Karpas-422 (cell line): ENCODE measurements around the gene PRICKLE2. TPM values are rescaled to one million over a fixed set of nuclear protein-coding genes. Genes with fewer than 3 reads are reported as not detected.
"Not testable (repeated sequence)": the region's sequence is repeated elsewhere in the genome, so short reads cannot be mapped to it uniquely, and the experiment has no call there.

Source experiments
- DNase-seq: peaks from one replicate; pipeline ENCODE4 v3.0.0-alpha.2; 2015
- H2AFZ ChIP-seq: fragments of 200-600 bp; sonication (generic); 2 replicates; pipeline ENCODE4 v1.6.1; 2014; ENCODE audit warnings: antibody characterized with exemption, low read length, mixed read lengths
- H3K27ac ChIP-seq: fragments of 200-600 bp; sonication (generic); 2 replicates; pipeline ENCODE4 v1.5.1; 2014; ENCODE audit warnings: mild to moderate bottlenecking, low read length, moderate library complexity
- H3K27me3 ChIP-seq: fragments of 200-600 bp; sonication (generic); 2 replicates; pipeline ENCODE4 v1.6.1; 2014; ENCODE audit warnings: low read length, mixed read lengths
- H3K36me3 ChIP-seq: fragments of 200-600 bp; sonication (generic); 2 replicates; pipeline ENCODE4 v1.6.1; 2014; ENCODE audit warnings: low read length, mixed read lengths; ENCODE audit not compliant: insufficient read depth
- H3K4me1 ChIP-seq: fragments of 200-600 bp; sonication (generic); 2 replicates; pipeline ENCODE4 v1.6.1; 2014; ENCODE audit warnings: mild to moderate bottlenecking, low read length, mixed read lengths
- H3K4me2 ChIP-seq: fragments of 200-600 bp; sonication (generic); 2 replicates; pipeline ENCODE4 v1.6.1; 2014; ENCODE audit warnings: low read length, low read depth, mild to moderate bottlenecking; ENCODE audit not compliant: poor library complexity, severe bottlenecking
- H3K4me3 ChIP-seq: fragments of 200-600 bp; sonication (generic); 2 replicates; pipeline ENCODE4 v1.5.1; 2014; ENCODE audit warnings: mild to moderate bottlenecking, antibody characterized with exemption, low read length, mixed read lengths
- H3K79me2 ChIP-seq: fragments of 200-600 bp; sonication (generic); 2 replicates; pipeline ENCODE4 v1.6.1; 2014; ENCODE audit warnings: mild to moderate bottlenecking, low read length, mixed read lengths
- H3K9ac ChIP-seq: fragments of 200-600 bp; sonication (generic); 2 replicates; pipeline ENCODE4 v1.6.0; 2014; ENCODE audit warnings: low read length
- H3K9me2 ChIP-seq: fragments of 200-600 bp; sonication (generic), shearing (Covaris generic); replicated peaks from 2 replicates; pipeline ENCODE4 v1.6.0; 2014; ENCODE audit warnings: mild to moderate bottlenecking, low read length, moderate library complexity; ENCODE audit not compliant: insufficient read depth
- H3K9me3 ChIP-seq: fragments of 300-700, 200-600 bp; sonication (generic); 2 replicates; pipeline ENCODE4 v1.6.1; 2014; ENCODE audit warnings: low read length, mixed read lengths
- H4K20me1 ChIP-seq: fragments of 200-600 bp; sonication (generic); 2 replicates; pipeline ENCODE4 v1.6.1; 2014; ENCODE audit warnings: mild to moderate bottlenecking, antibody characterized with exemption, low read length, low read depth; ENCODE audit not compliant: insufficient read depth
- total RNA-seq: library from RNA; depleted of rRNA; stranded (reverse); fragments of >200 nt; shearing (Covaris generic); gene quantifications from 2 replicates; pipeline ENCODE4 v1.2.3, GENCODE V29; 2014; ENCODE audit warnings: low replicate concordance

Gene PRICKLE2
- total RNA-seq, 1 experiment from 2014 or later = not detected

GRCh38 chr3:64091501-64091900 lies 133.8 kb downstream of the PRICKLE2 start:
- no peak for DNase-seq

GRCh38 chr3:64089386-64089785 lies 135.9 kb downstream of the PRICKLE2 start:
- not testable (repeated sequence) for H3K4me3 ChIP-seq, H3K9me3 ChIP-seq, H3K4me1 ChIP-seq

More at GRCh38 chr3:64091501-64091900, 133.8 kb downstream of the PRICKLE2 start:
- Histone ChIP-seq H3K4me2 (no peak overlapping the region), H3K27me3 (no peaks in the 10 kb centered on the region), H3K9me2 (no peaks in the 10 kb centered on the region), H4K20me1 (no peaks in the 10 kb centered on the region), H3K36me3 (no peaks in the 10 kb centered on the region), H3K4me3 (no peak overlapping the region), H3K79me2 (no peaks in the 10 kb centered on the region), H2AFZ (no peak overlapping the region), H3K9me3 (no peaks in the 10 kb centered on the region), H3K4me1 (peaks cover 2% of the 10 kb centered on the region; the same call in 1 of the 2 replicates), H3K9ac (no peak overlapping the region), H3K27ac (no peak overlapping the region)

GRCh38 chr3:64088408-64089205 lies 136.7 kb downstream of the PRICKLE2 start:
- Histone ChIP-seq H4K20me1 (no peaks in the 10 kb centered on the region), H3K9me2 (no peaks in the 10 kb centered on the region), H3K4me1 (no peaks in the 10 kb centered on the region), H3K27ac (no peak overlapping the region), H3K4me3 (no peak overlapping the region), H3K4me2 (no peak overlapping the region), H3K9me3 (no peaks in the 10 kb centered on the region), H3K9ac (no peak overlapping the region), H3K79me2 (no peaks in the 10 kb centered on the region), H2AFZ (no peak overlapping the region), H3K27me3 (no peaks in the 10 kb centered on the region), H3K36me3 (no peaks in the 10 kb centered on the region)
- DNase-seq = no peak

More at GRCh38 chr3:64089386-64089785, 135.9 kb downstream of the PRICKLE2 start:
- H3K27me3 ChIP-seq, H3K36me3 ChIP-seq, H3K79me2 ChIP-seq, H3K9me2 ChIP-seq, H3K4me2 ChIP-seq, H4K20me1 ChIP-seq, H3K27ac ChIP-seq, H3K9ac ChIP-seq, DNase-seq, H2AFZ ChIP-seq: not testable (repeated sequence)

- DNase-seq = no peak
- Histone ChIP-seq H3K27ac (no peak overlapping the region), H3K27me3 (no peaks in the 10 kb centered on the region), H3K79me2 (no peaks in the 10 kb centered on the region), H3K9me3 (no peaks in the 10 kb centered on the region), H3K4me1 (no peaks in the 10 kb centered on the region), H3K9me2 (no peaks in the 10 kb centered on the region), H3K36me3 (no peaks in the 10 kb centered on the region), H3K4me3 (no peak overlapping the region), H4K20me1 (no peaks in the 10 kb centered on the region), H3K9ac (no peak overlapping the region), H2AFZ (no peak overlapping the region), H3K4me2 (no peak overlapping the region)
Measured at GRCh38 chr3:64086479-64087252, 138.6 kb downstream of the PRICKLE2 start.

GRCh38 chr3:64084640-64085039 lies 140.6 kb downstream of the PRICKLE2 start:
- Histone ChIP-seq H2AFZ (no peak overlapping the region), H3K36me3 (no peaks in the 10 kb centered on the region), H3K9ac (no peak overlapping the region), H3K9me3 (no peaks in the 10 kb centered on the region), H3K9me2 (no peaks in the 10 kb centered on the region), H3K4me2 (no peak overlapping the region), H3K27me3 (no peaks in the 10 kb centered on the region), H3K4me3 (no peak overlapping the region), H4K20me1 (no peaks in the 10 kb centered on the region), H3K79me2 (no peaks in the 10 kb centered on the region), H3K4me1 (no peaks in the 10 kb centered on the region), H3K27ac (no peak overlapping the region)
- DNase-seq = no peak

- H3K27me3 ChIP-seq = no peaks in the 10 kb centered on the region
- H3K9me3 ChIP-seq = no peaks in the 10 kb centered on the region
- no peak overlapping the region for H2AFZ ChIP-seq
- H3K36me3 ChIP-seq = no peaks in the 10 kb centered on the region
- H3K9me2 ChIP-seq = no peaks in the 10 kb centered on the region
- no peak overlapping the region for H3K9ac ChIP-seq
- no peaks in the 10 kb centered on the region for H3K79me2 ChIP-seq
- no peaks in the 10 kb centered on the region for H4K20me1 ChIP-seq
- H3K4me3 ChIP-seq = no peak overlapping the region
- no peak overlapping the region for H3K27ac ChIP-seq
- H3K4me1 ChIP-seq = no peaks in the 10 kb centered on the region
- DNase-seq = no peak
- H3K4me2 ChIP-seq = no peak overlapping the region
Measured at GRCh38 chr3:64083575-64083974, 141.7 kb downstream of the PRICKLE2 start.

- no peaks in the 10 kb centered on the region for H3K27me3 ChIP-seq
- H2AFZ ChIP-seq = no peak overlapping the region
- DNase-seq = no peak
- no peak overlapping the region for H3K4me2 ChIP-seq
- no peak overlapping the region for H3K27ac ChIP-seq
- H3K79me2 ChIP-seq = no peaks in the 10 kb centered on the region
- no peaks in the 10 kb centered on the region for H4K20me1 ChIP-seq
- no peak overlapping the region for H3K4me3 ChIP-seq
- no peak overlapping the region for H3K9ac ChIP-seq
- no peaks in the 10 kb centered on the region for H3K36me3 ChIP-seq
- no peaks in the 10 kb centered on the region for H3K9me2 ChIP-seq
- H3K4me1 ChIP-seq = no peaks in the 10 kb centered on the region
- no peaks in the 10 kb centered on the region for H3K9me3 ChIP-seq
Measured at GRCh38 chr3:64082961-64083541, 142.2 kb downstream of the PRICKLE2 start.

GRCh38 chr3:64082411-64082810 lies 142.9 kb downstream of the PRICKLE2 start:
- Histone ChIP-seq H2AFZ (no peak overlapping the region), H3K9me2 (no peaks in the 10 kb centered on the region), H3K4me1 (no peaks in the 10 kb centered on the region), H3K27ac (no peak overlapping the region), H3K4me3 (no peak overlapping the region), H3K9me3 (no peaks in the 10 kb centered on the region), H3K79me2 (no peaks in the 10 kb centered on the region), H3K4me2 (no peak overlapping the region), H3K9ac (no peak overlapping the region), H4K20me1 (no peaks in the 10 kb centered on the region), H3K27me3 (no peaks in the 10 kb centered on the region), H3K36me3 (no peaks in the 10 kb centered on the region)
- DNase-seq = no peak
